Measurements from ENCODE around the gene TANGO6.

DNA sequence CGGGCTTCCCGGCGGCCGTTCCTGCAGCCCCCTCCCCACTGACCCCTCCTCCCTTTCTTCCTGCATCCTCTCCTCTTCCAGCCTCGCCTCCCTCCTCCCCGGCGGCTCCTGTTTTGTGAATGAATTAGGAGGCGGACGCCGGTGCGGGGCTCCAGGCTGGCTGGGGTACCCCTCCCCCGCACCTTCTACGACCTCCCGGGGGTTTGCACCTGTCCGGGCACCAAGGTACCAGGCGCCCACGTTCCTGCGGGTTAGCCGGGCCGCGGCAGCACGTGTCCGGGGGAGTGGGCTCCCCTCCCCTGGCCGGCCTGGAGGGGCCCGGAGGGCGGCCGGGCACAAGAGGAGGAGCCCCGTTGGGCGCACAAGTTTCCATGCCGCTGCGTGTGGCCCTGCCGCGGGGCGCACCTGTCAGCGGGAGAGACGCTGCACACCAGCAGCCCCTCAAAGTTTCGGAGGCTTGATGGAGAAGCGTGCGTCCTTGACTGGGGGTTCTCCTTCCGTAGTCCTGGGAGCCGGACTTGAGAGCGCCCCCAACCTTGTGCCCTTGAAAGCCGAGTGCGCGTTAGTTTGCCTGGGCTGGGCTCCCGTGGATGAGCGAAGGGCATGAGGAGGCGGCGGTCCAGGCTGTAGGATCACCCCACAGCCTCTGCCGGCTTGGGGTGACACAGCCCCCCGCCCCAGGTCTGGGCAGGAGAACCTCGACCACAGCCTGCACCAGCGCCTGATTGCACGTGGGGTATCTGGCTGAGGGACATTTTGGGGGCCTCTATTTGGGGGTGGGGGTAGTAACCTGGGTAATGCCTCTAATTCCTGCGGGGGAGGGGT is 263.4 kb downstream of the TANGO6 start:
- TF ChIP-seq SP1 (IDR thresholded peaks at IDR 0.05) = no peak
- no peak for TF ChIP-seq SUZ12 (IDR thresholded peaks at IDR 0.05)
- TF ChIP-seq BHLHE40 (IDR thresholded peaks at IDR 0.05; ENCODE audit: borderline replicate concordance) = no peak
- no peak for TF ChIP-seq FOXK2 (IDR thresholded peaks at IDR 0.05)
- TF ChIP-seq HDGF (IDR thresholded peaks at IDR 0.05; ENCODE audit: borderline replicate concordance) = no peak
- TF ChIP-seq, protein P1, sequence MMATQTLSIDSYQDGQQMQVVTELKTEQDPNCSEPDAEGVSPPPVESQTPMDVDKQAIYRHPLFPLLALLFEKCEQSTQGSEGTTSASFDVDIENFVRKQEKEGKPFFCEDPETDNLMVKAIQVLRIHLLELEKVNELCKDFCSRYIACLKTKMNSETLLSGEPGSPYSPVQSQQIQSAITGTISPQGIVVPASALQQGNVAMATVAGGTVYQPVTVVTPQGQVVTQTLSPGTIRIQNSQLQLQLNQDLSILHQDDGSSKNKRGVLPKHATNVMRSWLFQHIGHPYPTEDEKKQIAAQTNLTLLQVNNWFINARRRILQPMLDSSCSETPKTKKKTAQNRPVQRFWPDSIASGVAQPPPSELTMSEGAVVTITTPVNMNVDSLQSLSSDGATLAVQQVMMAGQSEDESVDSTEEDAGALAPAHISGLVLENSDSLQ (IDR thresholded peaks at IDR 0.05) = no peak
- TF ChIP-seq ZNF384 (IDR thresholded peaks at IDR 0.05) = no peak
